A673 (cell line): ENCODE data around the gene PPP4R2. TPM values are rescaled to one million over a fixed set of nuclear protein-coding genes. Genes with fewer than 3 reads are reported as not detected.

Source experiments
- BruUV-seq: library from RNA; stranded (reverse); fragments of 400-500 nt; replicated peaks from 2 replicates; lab custom pipeline; 2021; lab: Mats Ljungman, UMichigan
- CTCF ChIA-PET: fragments of 300-600 bp; sonication (Branson Sonifier 250); formaldehyde crosslinking; loops from one replicate; lab custom pipeline; 2022; ENCODE audit warnings: antibody characterized with exemption; lab: Charles Lee
- POLR2A ChIA-PET: fragments of 300-600 bp; sonication (Branson Sonifier 250); formaldehyde crosslinking; loops from one replicate; lab custom pipeline; 2022; ENCODE audit warnings: antibody characterized with exemption; ENCODE audit not compliant: low non-redundant PET; lab: Charles Lee
- DNase-seq: peaks from one replicate; pipeline ENCODE4 v3.0.0-alpha.2; 2015; ENCODE audit warnings: low spot score
- H3K27ac ChIP-seq: fragments of 200-600 bp; sonication (generic); 2 replicates; pipeline ENCODE4 v1.5.1; 2016; ENCODE audit warnings: mixed run types, low read depth, mild to moderate bottlenecking, mixed read lengths, antibody characterized with exemption, low read length; ENCODE audit not compliant: poor library complexity, severe bottlenecking
- H3K27me3 ChIP-seq: fragments of 200-600 bp; sonication (generic); replicated peaks from 2 replicates; pipeline ENCODE4 v1.6.1; 2017; ENCODE audit warnings: mixed run types, low read depth, mild to moderate bottlenecking, mixed read lengths, antibody characterized with exemption, low read length; ENCODE audit not compliant: insufficient read depth, poor library complexity
- H3K36me3 ChIP-seq: fragments of 200-600 bp; sonication (generic); 2 replicates; pipeline ENCODE4 v1.6.1; 2016; ENCODE audit warnings: mixed run types, mild to moderate bottlenecking, mixed read lengths, antibody characterized with exemption, low read length; ENCODE audit not compliant: insufficient read depth, poor library complexity, severe bottlenecking
- H3K4me1 ChIP-seq: fragments of 200-600 bp; sonication (generic); 2 replicates; pipeline ENCODE4 v1.6.1; 2017; ENCODE audit warnings: mixed run types, mild to moderate bottlenecking, mixed read lengths, antibody characterized with exemption, low read length; ENCODE audit not compliant: insufficient read depth, poor library complexity, severe bottlenecking
- H3K4me3 ChIP-seq: fragments of 200-600 bp; sonication (generic); 2 replicates; pipeline ENCODE4 v1.5.1; 2016; ENCODE audit warnings: low read depth, mixed run types, mild to moderate bottlenecking, mixed read lengths, low read length; ENCODE audit not compliant: poor library complexity, severe bottlenecking
- H3K9me3 ChIP-seq: fragments of 200-600 bp; sonication (generic); 2 replicates; pipeline ENCODE4 v1.6.1; 2016; ENCODE audit warnings: mixed run types, low read depth, mild to moderate bottlenecking, mixed read lengths, antibody characterized with exemption, low read length; ENCODE audit not compliant: poor library complexity, severe bottlenecking
- CTCF ChIP-seq: fragments of 300-800, 200-600 bp; sonication (generic); conservative IDR thresholded peaks from 2 replicates; pipeline ENCODE4 v1.5.1; 2017; ENCODE audit warnings: low read depth, mild to moderate bottlenecking, antibody characterized with exemption, low read length, moderate library complexity, mixed read lengths
- EZH2 ChIP-seq: fragments of 200-600 bp; sonication (generic); IDR thresholded peaks from 2 replicates; pipeline ENCODE4 v1.6.1; 2017; ENCODE audit warnings: borderline replicate concordance, low read depth, mild to moderate bottlenecking, mixed read lengths, antibody characterized with exemption, low read length; ENCODE audit not compliant: poor library complexity, severe bottlenecking
- intact Hi-C: fragments of 100-400 bp; cut with micrococcal nuclease; formaldehyde crosslinking; loops from one replicate; pipeline ENCODE4 v1.10.0; 2022; ENCODE audit not compliant: unreplicated experiment
- total RNA-seq: library from RNA; stranded (reverse); gene quantifications from 2 replicates; pipeline ENCODE4 v1.2.3, GENCODE V29; 2021

The PPP4R2 gene
- total RNA-seq, 1 experiment from 2014 or later, result 41.4 TPM

GRCh38 chr3:73098026-73098425 is 101.4 kb downstream of the PPP4R2 start:
- intact Hi-C loops, result no loop called here
- H3K9me3 ChIP-seq, result no peaks in the 10 kb centered on the region
- BruUV-seq, result no TSS peak
- DNase-seq, result no peak
- ChIA-PET POLR2A (no interaction called here), CTCF (no interaction called here)
- no peaks in the 10 kb centered on the region for H3K27me3 ChIP-seq
- H3K36me3 ChIP-seq, result no peaks in the 10 kb centered on the region
- TF ChIP-seq EZH2 (no peak), CTCF (no peak)
- H3K27ac ChIP-seq, result no peak overlapping the region
- no peak overlapping the region for H3K4me3 ChIP-seq
- peaks cover 16% of the 10 kb centered on the region for H3K4me1 ChIP-seq

- intact Hi-C loops, result no loop called here
- TF ChIP-seq EZH2, result no peak
- TF ChIP-seq CTCF, result no peak
- no TSS peak for BruUV-seq
Observed at GRCh38 chr3:73098873-73099272, 102.3 kb downstream of the PPP4R2 start.

GRCh38 chr3:73100741-73101559 is 104.3 kb downstream of the PPP4R2 start:
- no peak overlapping the region for H3K27ac ChIP-seq
- no peaks in the 10 kb centered on the region for H3K9me3 ChIP-seq
- no peaks in the 10 kb centered on the region for H3K4me1 ChIP-seq
- DNase-seq, result peak; percentile 78
- intact Hi-C loops, result loop anchor here (1.0 to 10.0 kb wide), 3 partner anchors 114 to 401 kb away; no protein-coding TSS in a partner anchor
- CTCF ChIA-PET, result interaction anchor here (0.6 kb wide), 1 partner anchor 332 kb away, joined by 4 read pairs; no protein-coding TSS in a partner anchor
- no peaks in the 10 kb centered on the region for H3K36me3 ChIP-seq
- no peaks in the 10 kb centered on the region for H3K27me3 ChIP-seq
- POLR2A ChIA-PET, result no interaction called here
- no TSS peak for BruUV-seq
- no peak overlapping the region for H3K4me3 ChIP-seq
- TF ChIP-seq CTCF (peak; percentile 75), EZH2 (no peak)

More at GRCh38 chr3:73098873-73099272, 102.3 kb downstream of the PPP4R2 start:
- ChIA-PET CTCF (no interaction called here), POLR2A (no interaction called here)
- Histone ChIP-seq H3K27me3 (no peaks in the 10 kb centered on the region), H3K27ac (no peak overlapping the region), H3K9me3 (no peaks in the 10 kb centered on the region), H3K36me3 (no peaks in the 10 kb centered on the region), H3K4me1 (peaks cover 12% of the 10 kb centered on the region), H3K4me3 (no peak overlapping the region)
- no peak for DNase-seq
